GM20000 (cell line): ENCODE measurements around the gene NXPE2.

Experiments used
- DNase-seq: peaks from one replicate; pipeline ENCODE4 v3.0.0; 2012; ENCODE audit warnings: low spot score
- CTCF ChIP-seq: IDR thresholded peaks from 2 replicates; pipeline ENCODE4 v1.5.1; 2012; ENCODE audit warnings: mild to moderate bottlenecking, control low read depth; ENCODE audit errors: extremely low read depth, missing control alignments

Gene NXPE2

GRCh38 chr11:114668109-114668508 is 10.2 kb upstream of the NXPE2 start:
- TF ChIP-seq CTCF = no peak
- no peak for DNase-seq

GRCh38 chr11:114673661-114674060 is 4.7 kb upstream of the NXPE2 start:
- DNase-seq = no peak
- TF ChIP-seq CTCF = no peak

GRCh38 chr11:114679505-114679904 is 1.2 kb downstream of the NXPE2 start:
- no peak for DNase-seq

GRCh38 chr11:114683007-114683406 is 4.7 kb downstream of the NXPE2 start:
- TF ChIP-seq CTCF = no peak
- no peak for DNase-seq

More at GRCh38 chr11:114679505-114679904, 1.2 kb downstream of the NXPE2 start:
- TF ChIP-seq CTCF = no peak

GRCh38 chr11:114684636-114685035 is 6.3 kb downstream of the NXPE2 start:
- no peak for TF ChIP-seq CTCF

GRCh38 chr11:114685097-114685496 is 6.8 kb downstream of the NXPE2 start:
- DNase-seq = no peak
- no peak for TF ChIP-seq CTCF

More at GRCh38 chr11:114684636-114685035, 6.3 kb downstream of the NXPE2 start:
- DNase-seq = no peak

- DNase-seq = no peak
- TF ChIP-seq CTCF = no peak
These were observed 27.1 kb downstream of the NXPE2 start for GRCh38 chr11:114705280-114706024.
